ENCODE results near the gene DEFB118. TPM values are rescaled to one million over a fixed set of nuclear protein-coding genes. Genes with fewer than 3 reads are reported as not detected.

The DEFB118 gene
- total RNA-seq, 1 experiment from 2014 or later, result not detected

DNA sequence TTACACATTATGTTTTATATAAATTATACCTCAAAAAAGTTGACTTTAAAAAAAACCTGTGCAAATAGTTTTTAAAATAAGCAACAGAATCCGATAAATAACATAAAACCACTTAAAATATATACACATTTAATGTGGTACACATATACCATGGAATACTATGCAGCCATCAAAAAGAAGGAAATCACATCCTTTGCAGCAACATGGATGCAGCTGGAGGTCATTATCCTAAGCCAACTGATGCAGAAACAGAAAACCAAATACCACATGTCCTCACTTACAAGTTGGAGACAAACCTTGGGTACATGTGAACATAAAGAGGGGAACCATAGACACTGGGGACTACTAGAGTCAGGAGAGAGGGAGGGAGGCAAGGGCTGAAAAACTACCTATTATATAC lies 41.6 kb downstream of the DEFB118 start:
- Histone ChIP-seq H3K9me3 (ENCODE audit: control insufficient read depth, low read depth, low read length) (peaks cover 99% of the 10 kb centered on the region), H3K4me2 (ENCODE audit: insufficient read depth, insufficient read length, low read length) (no peak overlapping the region), H4K8ac (replicated peaks; ENCODE audit: insufficient read length, low read depth, low read length) (no peak overlapping the region), H3T11ph (ENCODE audit: low read length) (no peak overlapping the region), H2BK5ac (ENCODE audit: insufficient read length, low read length) (no peak overlapping the region), H4K20me1 (ENCODE audit: control insufficient read depth, insufficient read depth, insufficient read length) (no peaks in the 10 kb centered on the region), H3K27me3 (ENCODE audit: insufficient read depth, low read length) (no peaks in the 10 kb centered on the region), H3K23ac (ENCODE audit: insufficient read length, low read depth, low read length) (no peak overlapping the region), H2BK20ac (ENCODE audit: low read depth, low read length, poor library complexity, severe bottlenecking) (no peak overlapping the region), H4K5ac (ENCODE audit: insufficient read length, low read depth, low read length) (no peak overlapping the region), H3K4ac (ENCODE audit: low read depth, low read length) (no peak overlapping the region), H3K79me1 (ENCODE audit: insufficient read depth, low read depth, low read length, poor library complexity, severe bottlenecking) (no peaks in the 10 kb centered on the region), H3K56ac (ENCODE audit: insufficient read length, low read depth, low read length) (no peak overlapping the region), H2BK120ac (ENCODE audit: low read depth, low read length, poor library complexity, severe bottlenecking) (no peak overlapping the region), H3K27ac (ENCODE audit: insufficient read length, low read depth, low read length) (no peak overlapping the region), H3K79me2 (ENCODE audit: insufficient read depth, low read length) (no peaks in the 10 kb centered on the region), H3K9ac (ENCODE audit: extremely low read depth, insufficient read length, low read length) (no peak overlapping the region), H3K23me2 (ENCODE audit: insufficient read length, low read depth, low read length, poor library complexity, severe bottlenecking) (no peaks in the 10 kb centered on the region), H2AK5ac (ENCODE audit: insufficient read length, low read length) (no peak overlapping the region), H4K91ac (ENCODE audit: insufficient read length, low read depth, low read length) (no peak overlapping the region), H3K18ac (ENCODE audit: insufficient read length, low read depth, low read length) (no peak overlapping the region), H3K4me1 (ENCODE audit: insufficient read depth, low read length) (no peaks in the 10 kb centered on the region), H2AFZ (ENCODE audit: low read length) (no peak overlapping the region), H2BK12ac (ENCODE audit: insufficient read length, low read depth, low read length) (no peak overlapping the region), H3K14ac (ENCODE audit: insufficient read depth, low read length) (no peak overlapping the region), H2BK15ac (ENCODE audit: low read depth, low read length) (no peak overlapping the region)
- no peak for DNase-seq
- no peak overlapping the region for H3K27ac Mint-ChIP-seq
- H3K4me3 Mint-ChIP-seq, result no peak overlapping the region
- WGBS (ENCODE audit: extremely low coverage, insufficient read length, low lambda C conversion rate), result no CpG with 5 or more reads among the region's 1 CpG
- H3K27me3 Mint-ChIP-seq (ENCODE audit: low read depth), result peaks cover 5% of the 10 kb centered on the region
- TF ChIP-seq, protein P1, sequence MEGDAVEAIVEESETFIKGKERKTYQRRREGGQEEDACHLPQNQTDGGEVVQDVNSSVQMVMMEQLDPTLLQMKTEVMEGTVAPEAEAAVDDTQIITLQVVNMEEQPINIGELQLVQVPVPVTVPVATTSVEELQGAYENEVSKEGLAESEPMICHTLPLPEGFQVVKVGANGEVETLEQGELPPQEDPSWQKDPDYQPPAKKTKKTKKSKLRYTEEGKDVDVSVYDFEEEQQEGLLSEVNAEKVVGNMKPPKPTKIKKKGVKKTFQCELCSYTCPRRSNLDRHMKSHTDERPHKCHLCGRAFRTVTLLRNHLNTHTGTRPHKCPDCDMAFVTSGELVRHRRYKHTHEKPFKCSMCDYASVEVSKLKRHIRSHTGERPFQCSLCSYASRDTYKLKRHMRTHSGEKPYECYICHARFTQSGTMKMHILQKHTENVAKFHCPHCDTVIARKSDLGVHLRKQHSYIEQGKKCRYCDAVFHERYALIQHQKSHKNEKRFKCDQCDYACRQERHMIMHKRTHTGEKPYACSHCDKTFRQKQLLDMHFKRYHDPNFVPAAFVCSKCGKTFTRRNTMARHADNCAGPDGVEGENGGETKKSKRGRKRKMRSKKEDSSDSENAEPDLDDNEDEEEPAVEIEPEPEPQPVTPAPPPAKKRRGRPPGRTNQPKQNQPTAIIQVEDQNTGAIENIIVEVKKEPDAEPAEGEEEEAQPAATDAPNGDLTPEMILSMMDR (conservative IDR thresholded peaks at IDR 0.05), result no peak
- H3K4me1 Mint-ChIP-seq, result no peaks in the 10 kb centered on the region
- H3K36me3 Mint-ChIP-seq (ENCODE audit: insufficient read depth in 1 of 3, low read depth in 3 of 3), result peaks cover 0 to 49% (median 19%) of the 10 kb centered on the region in 3 experiments; a peak in 5 of 7 replicates
- H3K9me3 Mint-ChIP-seq, result peaks cover 77 to 81% of the 10 kb centered on the region in 2 experiments

Measured in H9 (cell line).